ENCODE results near the gene CDK14.
A peak's percentile ranks its signal among the peaks of the same experiment; 100 is the strongest.
"Not testable (repeated sequence)": the region's sequence is repeated elsewhere in the genome, so short reads cannot be mapped to it uniquely, and the experiment has no call there.

The CDK14 gene

DNA sequence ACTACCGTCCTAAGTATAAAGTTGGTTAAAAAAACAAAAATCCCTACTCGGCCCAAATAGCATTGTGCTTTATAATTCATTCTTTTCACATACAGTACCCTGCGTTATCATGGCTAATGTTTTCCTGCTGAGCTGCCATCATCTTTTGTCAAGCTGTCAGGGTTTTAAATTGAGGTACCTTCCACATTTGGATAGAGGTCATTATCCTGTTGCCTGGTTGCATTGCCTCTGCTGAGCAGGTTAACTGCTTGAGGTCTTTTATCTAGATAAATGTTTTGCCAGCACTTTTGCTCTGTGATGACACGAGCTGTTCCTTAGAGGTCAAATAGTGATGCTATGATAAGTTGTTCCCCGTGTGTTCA is 573.7 kb downstream of the CDK14 start:
- no peak for TF ChIP-seq CTCF (IDR thresholded peaks at IDR 0.05; ENCODE audit: unreplicated experiment in 3 of 3)
- Mint-ChIP-seq H3K9me3 (peaks cover 6% of the 10 kb centered on the region), H3K27me3 (ENCODE audit: low read depth) (no peaks in the 10 kb centered on the region), H3K4me1 (peaks cover 41% of the 10 kb centered on the region), H3K27ac (peak overlapping the region; percentile 79 to 92 (median 86)), H3K36me3 (ENCODE audit: low read depth) (peaks cover 7% of the 10 kb centered on the region), H3K4me3 (no peak overlapping the region)

GRCh38 chr7:91173265-91173664 is 577.1 kb downstream of the CDK14 start:
- H3K36me3 Mint-ChIP-seq (ENCODE audit: low read depth); H3K27me3 Mint-ChIP-seq (ENCODE audit: low read depth); H3K4me3 Mint-ChIP-seq; H3K9me3 Mint-ChIP-seq; H3K27ac Mint-ChIP-seq: not testable (repeated sequence)
- peaks cover 18% of the 10 kb centered on the region for H3K4me1 Mint-ChIP-seq

DNA sequence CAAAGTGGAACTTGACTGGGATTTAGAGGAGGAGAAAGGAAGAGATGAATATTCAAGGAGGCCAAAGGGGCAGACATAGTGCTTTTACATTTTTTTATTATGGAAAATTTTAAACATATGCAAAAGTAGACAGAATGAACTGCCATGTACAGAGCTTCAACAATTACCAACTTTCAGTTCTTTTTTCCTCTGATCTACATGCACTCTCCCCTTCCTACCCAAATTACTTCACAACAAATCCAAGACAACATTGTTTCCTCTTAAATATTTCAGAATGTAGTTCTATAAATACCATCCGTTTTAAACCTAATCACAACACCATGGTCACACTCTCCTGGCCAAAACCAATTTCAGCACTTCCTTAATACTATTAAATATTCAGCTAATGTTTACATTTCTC is 584.6 kb downstream of the CDK14 start:
- Mint-ChIP-seq H3K4me3 (no peak overlapping the region), H3K27ac (no peak overlapping the region), H3K9me3 (peaks cover 16% of the 10 kb centered on the region), H3K36me3 (ENCODE audit: low read depth) (peaks cover 10% of the 10 kb centered on the region), H3K27me3 (ENCODE audit: low read depth) (no peaks in the 10 kb centered on the region), H3K4me1 (peaks cover 15% of the 10 kb centered on the region)
- no peak for TF ChIP-seq CTCF (IDR thresholded peaks at IDR 0.05; ENCODE audit: unreplicated experiment in 3 of 3)

DNA sequence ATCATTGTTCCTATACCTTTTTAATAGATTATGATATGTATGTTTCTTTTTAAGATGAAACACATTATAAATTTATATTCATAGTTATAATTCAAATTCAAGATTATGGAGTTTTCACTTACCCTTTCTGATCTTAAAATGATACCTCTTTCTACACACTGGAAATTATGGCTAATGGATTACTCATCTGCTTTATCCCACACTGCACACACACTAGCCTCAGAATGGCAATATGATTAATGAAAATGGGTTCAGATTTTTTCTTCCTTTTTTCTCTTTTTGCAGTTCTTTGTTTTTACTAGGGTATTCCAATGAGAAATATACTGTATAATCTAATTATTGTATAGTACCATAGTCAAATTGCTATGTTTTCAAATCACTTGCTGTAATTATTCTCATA is 585.8 kb downstream of the CDK14 start:
- H3K4me1 Mint-ChIP-seq = peaks cover 15% of the 10 kb centered on the region
- TF ChIP-seq CTCF (IDR thresholded peaks at IDR 0.05; ENCODE audit: unreplicated experiment in 3 of 3) = no peak
- peaks cover 16% of the 10 kb centered on the region for H3K9me3 Mint-ChIP-seq
- H3K4me3 Mint-ChIP-seq = no peak overlapping the region
- H3K36me3 Mint-ChIP-seq (ENCODE audit: low read depth) = peaks cover 10% of the 10 kb centered on the region
- no peaks in the 10 kb centered on the region for H3K27me3 Mint-ChIP-seq (ENCODE audit: low read depth)
- H3K27ac Mint-ChIP-seq = no peak overlapping the region

- H3K27ac Mint-ChIP-seq = peak overlapping the region; percentile 40 to 67 (median 49)
- no peak overlapping the region for H3K4me3 Mint-ChIP-seq
- H3K4me1 Mint-ChIP-seq = peaks cover 15% of the 10 kb centered on the region
- H3K36me3 Mint-ChIP-seq (ENCODE audit: low read depth) = peaks cover 10% of the 10 kb centered on the region
- peaks cover 16% of the 10 kb centered on the region for H3K9me3 Mint-ChIP-seq
- H3K27me3 Mint-ChIP-seq (ENCODE audit: low read depth) = no peaks in the 10 kb centered on the region
- no peak for TF ChIP-seq CTCF (IDR thresholded peaks at IDR 0.05; ENCODE audit: unreplicated experiment in 3 of 3)
Measured at GRCh38 chr7:91182819-91183764, 587.0 kb downstream of the CDK14 start.

DNA sequence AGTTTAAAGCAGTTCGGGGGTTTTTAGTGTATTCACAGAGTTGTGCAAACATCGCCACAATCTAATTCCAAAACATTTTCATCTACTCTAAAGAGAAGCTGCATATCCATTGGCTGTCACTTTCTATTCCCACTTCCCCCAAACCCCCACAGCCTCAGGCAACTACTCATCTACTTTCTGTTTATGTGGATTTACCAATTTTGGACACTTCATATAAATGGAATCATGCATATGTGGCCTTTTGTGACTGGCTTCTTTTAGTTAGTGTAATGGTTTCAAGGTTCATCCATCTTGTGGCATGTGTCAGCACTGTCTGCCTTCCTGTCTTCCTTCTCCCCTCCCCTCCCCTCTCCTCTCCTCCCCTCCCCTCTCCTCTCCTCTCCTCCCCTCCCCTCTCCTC is 589.6 kb downstream of the CDK14 start:
- TF ChIP-seq CTCF (IDR thresholded peaks at IDR 0.05; ENCODE audit: unreplicated experiment in 3 of 3) = no peak
- peaks cover 5% of the 10 kb centered on the region for H3K36me3 Mint-ChIP-seq (ENCODE audit: low read depth)
- peaks cover 15% of the 10 kb centered on the region for H3K4me1 Mint-ChIP-seq
- H3K27me3 Mint-ChIP-seq (ENCODE audit: low read depth) = no peaks in the 10 kb centered on the region
- peaks cover 10% of the 10 kb centered on the region for H3K9me3 Mint-ChIP-seq
- no peak overlapping the region for H3K27ac Mint-ChIP-seq
- no peak overlapping the region for H3K4me3 Mint-ChIP-seq

Measured in nephron (organoid).